Panc1 (cell line): ENCODE measurements around the gene NECTIN4. TPM values are rescaled to one million over a fixed set of nuclear protein-coding genes. Genes with fewer than 3 reads are reported as not detected.

ENCODE experiments used
- ATAC-seq: fragments of 200-7000 bp; cut with Tn5 transposase; 2 replicates; pipeline ENCODE4 v1.9.1; 2020; ENCODE audit warnings: mild to moderate bottlenecking, moderate library complexity
- BruUV-seq: library from RNA; stranded (reverse); fragments of 400-500 nt; replicated peaks from 2 replicates; lab custom pipeline; 2021; lab: Mats Ljungman, UMichigan
- CTCF ChIA-PET: fragments of 300-600 bp; sonication (Branson Sonifier 250); formaldehyde crosslinking; loops from one replicate; lab custom pipeline; 2022; ENCODE audit warnings: antibody characterized with exemption; lab: Charles Lee
- POLR2A ChIA-PET: fragments of 300-600 bp; sonication (Branson Sonifier 250); formaldehyde crosslinking; loops from one replicate; lab custom pipeline; 2022; ENCODE audit warnings: antibody characterized with exemption; lab: Charles Lee
- DNase-seq: peaks from one replicate; pipeline ENCODE4 v3.0.0-alpha.2; 2010; ENCODE audit warnings: low read depth, low spot score
- H3K27ac ChIP-seq: 2 replicates; pipeline ENCODE4 v1.5.1; 2011; ENCODE audit warnings: mild to moderate bottlenecking, low read length, inconsistent platforms
- H3K27me3 ChIP-seq: fragments of 200-500 bp; sonication (Bioruptor generic); 2 replicates; pipeline ENCODE4 v1.6.0; 2014; ENCODE audit warnings: low read length, inconsistent platforms; ENCODE audit not compliant: control insufficient read depth, insufficient read depth
- H3K36me3 ChIP-seq: fragments of 200-500 bp; sonication (Bioruptor generic); 2 replicates; pipeline ENCODE4 v1.5.1; 2014; ENCODE audit warnings: inconsistent platforms, mild to moderate bottlenecking, low read length, moderate library complexity; ENCODE audit not compliant: control insufficient read depth, insufficient read depth
- H3K4me1 ChIP-seq: 2 replicates; pipeline ENCODE4 v1.5.1; 2011; ENCODE audit warnings: inconsistent platforms, mild to moderate bottlenecking, low read length, moderate library complexity; ENCODE audit not compliant: control insufficient read depth, insufficient read depth
- H3K4me3 ChIP-seq, 2 experiments: 2 replicates each; pipeline ENCODE4 v1.5.1; 2011 to 2012; ENCODE audit warnings: low read depth in 2 of 2, low read length in 2 of 2, mild to moderate bottlenecking in 2 of 2, inconsistent platforms in 1 of 2, moderate library complexity in 1 of 2
- H3K9me3 ChIP-seq: fragments of 200-500 bp; sonication (Bioruptor generic); 2 replicates; pipeline ENCODE4 v1.5.1; 2014; ENCODE audit warnings: low read depth, mild to moderate bottlenecking, inconsistent platforms, low read length, moderate library complexity; ENCODE audit not compliant: control insufficient read depth, insufficient read depth
- POLR2AphosphoS5 ChIP-seq: IDR thresholded peaks from 2 replicates; pipeline ENCODE4 v1.6.1; 2012; ENCODE audit warnings: mild to moderate bottlenecking, low read depth, low read length, moderate library complexity
- REST ChIP-seq, 2 experiments: IDR thresholded peaks; 2 replicates each; pipeline ENCODE4 v1.6.1; 2011 to 2012; ENCODE audit warnings: low read depth in 2 of 2, control low read depth in 1 of 2, low read length in 1 of 2, mild to moderate bottlenecking in 1 of 2, moderate library complexity in 1 of 2; ENCODE audit not compliant: insufficient read depth in 1 of 2
- SIN3A ChIP-seq: IDR thresholded peaks from 2 replicates; pipeline ENCODE4 v1.6.1; 2012; ENCODE audit warnings: low read depth, mild to moderate bottlenecking, low read length, moderate library complexity, borderline replicate concordance; ENCODE audit not compliant: insufficient read depth
- TCF7L2 ChIP-seq: IDR thresholded peaks from 2 replicates; pipeline ENCODE4 v1.6.1; 2011; ENCODE audit warnings: mild to moderate bottlenecking, low read depth, low read length, inconsistent platforms
- in situ Hi-C: cut with HindIII; loops from 2 replicates; pipeline ENCODE4 v1.10.0; 2016; ENCODE audit warnings: low sequenced_read_pairs, low pct_unique_long_range_greater_than_20kb
- intact Hi-C: fragments of 100-400 bp; cut with micrococcal nuclease; formaldehyde crosslinking; loops from one replicate; pipeline ENCODE4 v1.10.0; 2022; ENCODE audit not compliant: unreplicated experiment
- total RNA-seq: library from RNA; stranded (reverse); gene quantifications from one replicate; pipeline ENCODE4 v1.2.1, GENCODE V29; 2021; ENCODE audit not compliant: unreplicated experiment
- TF ChIP-seq, protein P1 (sequence below): fragments of 450-650 bp; IDR thresholded peaks from 2 replicates; pipeline ENCODE4 v1.5.1; 2017; ENCODE audit warnings: mild to moderate bottlenecking

The NECTIN4 gene
- total RNA-seq, 1 experiment from 2014 or later, result not detected

DNA sequence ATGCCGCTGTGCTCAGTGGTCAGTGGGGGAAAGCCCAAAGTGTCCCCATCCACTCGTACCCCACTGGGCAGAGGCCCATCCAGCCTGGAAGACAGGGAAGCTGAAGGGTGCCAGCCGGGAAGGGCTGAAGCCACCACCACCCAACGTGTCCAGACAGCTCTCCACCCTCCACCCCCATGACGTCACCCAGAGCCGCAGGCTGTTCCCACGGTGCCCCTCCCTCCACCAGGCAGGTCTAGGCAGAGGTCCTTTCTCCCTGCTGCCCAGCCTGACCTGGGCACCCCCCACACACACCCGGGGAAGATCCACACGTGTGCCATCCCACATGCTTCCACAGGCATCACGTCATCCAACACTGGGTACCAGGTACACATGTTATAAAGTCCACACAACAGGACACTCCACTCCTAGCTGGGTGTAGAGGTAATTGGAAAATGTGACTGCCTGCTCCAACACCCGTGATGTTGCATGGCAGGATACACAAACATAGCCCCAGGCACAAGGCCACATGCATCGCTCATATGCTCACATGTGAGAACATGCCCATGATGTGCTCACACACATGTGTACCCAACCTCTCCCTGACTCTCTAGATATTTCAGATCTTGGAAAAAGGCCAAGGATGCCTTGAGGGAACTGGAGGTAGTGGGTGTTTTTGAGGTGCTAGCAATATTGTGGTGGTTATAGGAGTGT, 14.5 kb downstream of the NECTIN4 start:
- ATAC-seq (no peak), DNase-seq (no peak)
- ChIA-PET POLR2A (no interaction called here), CTCF (interaction anchor here (0.7 kb wide), 1 partner anchor 23 kb away, joined by 3 read pairs; no protein-coding TSS in a partner anchor)
- H3K4me1 ChIP-seq, result no peaks in the 10 kb centered on the region
- H3K4me3 ChIP-seq, result no peak overlapping the region
- in situ Hi-C loops, result no loop called here
- intact Hi-C loops, result no loop called here
- no peak overlapping the region for H3K27ac ChIP-seq
- no TSS peak for BruUV-seq
- no peaks in the 10 kb centered on the region for H3K9me3 ChIP-seq
- H3K27me3 ChIP-seq, result no peaks in the 10 kb centered on the region
- H3K36me3 ChIP-seq, result no peaks in the 10 kb centered on the region
- TF ChIP-seq, protein P1, sequence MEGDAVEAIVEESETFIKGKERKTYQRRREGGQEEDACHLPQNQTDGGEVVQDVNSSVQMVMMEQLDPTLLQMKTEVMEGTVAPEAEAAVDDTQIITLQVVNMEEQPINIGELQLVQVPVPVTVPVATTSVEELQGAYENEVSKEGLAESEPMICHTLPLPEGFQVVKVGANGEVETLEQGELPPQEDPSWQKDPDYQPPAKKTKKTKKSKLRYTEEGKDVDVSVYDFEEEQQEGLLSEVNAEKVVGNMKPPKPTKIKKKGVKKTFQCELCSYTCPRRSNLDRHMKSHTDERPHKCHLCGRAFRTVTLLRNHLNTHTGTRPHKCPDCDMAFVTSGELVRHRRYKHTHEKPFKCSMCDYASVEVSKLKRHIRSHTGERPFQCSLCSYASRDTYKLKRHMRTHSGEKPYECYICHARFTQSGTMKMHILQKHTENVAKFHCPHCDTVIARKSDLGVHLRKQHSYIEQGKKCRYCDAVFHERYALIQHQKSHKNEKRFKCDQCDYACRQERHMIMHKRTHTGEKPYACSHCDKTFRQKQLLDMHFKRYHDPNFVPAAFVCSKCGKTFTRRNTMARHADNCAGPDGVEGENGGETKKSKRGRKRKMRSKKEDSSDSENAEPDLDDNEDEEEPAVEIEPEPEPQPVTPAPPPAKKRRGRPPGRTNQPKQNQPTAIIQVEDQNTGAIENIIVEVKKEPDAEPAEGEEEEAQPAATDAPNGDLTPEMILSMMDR, result no peak
- TF ChIP-seq SIN3A (no peak), POLR2AphosphoS5 (no peak), REST (IDR thresholded peaks at IDR 0.05; ENCODE audit: insufficient read depth in 1 of 2, low read depth in 2 of 2, low read length in 1 of 2) (no peak), TCF7L2 (no peak)

DNA sequence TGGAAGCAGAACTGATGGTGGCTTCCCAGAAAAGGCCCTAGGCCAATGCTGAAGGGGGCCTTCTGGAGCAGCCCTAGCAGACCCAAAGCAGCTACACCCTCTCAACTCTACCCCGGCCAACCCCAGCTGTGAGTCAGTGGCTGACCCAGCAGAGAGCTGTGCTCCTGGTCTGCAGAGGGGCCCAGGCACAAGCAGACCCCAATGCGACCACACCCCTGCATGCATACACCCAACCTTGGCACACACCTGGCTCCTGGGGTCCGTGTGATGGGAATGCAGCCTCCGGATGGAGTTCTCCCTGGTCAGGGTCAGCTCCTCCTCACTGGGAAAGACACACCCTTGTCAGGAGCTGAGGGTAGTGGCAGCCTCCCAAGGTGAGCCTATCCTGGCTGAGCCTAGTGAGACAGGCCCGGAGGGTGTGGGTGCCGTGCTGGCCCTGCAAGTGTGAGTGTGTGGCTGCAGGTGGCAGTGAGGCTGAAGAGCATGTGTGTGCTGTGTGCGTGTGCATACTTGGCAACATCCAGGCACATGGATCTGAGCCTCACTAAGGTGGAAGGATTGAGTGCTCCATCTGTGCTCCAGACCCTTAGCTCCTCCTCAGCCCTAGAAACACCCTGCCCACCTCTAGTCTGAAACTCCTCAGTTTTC, 15.8 kb downstream of the NECTIN4 start:
- BruUV-seq, result no TSS peak
- Histone ChIP-seq H3K27me3 (no peaks in the 10 kb centered on the region), H3K4me3 (no peak overlapping the region), H3K36me3 (no peaks in the 10 kb centered on the region), H3K9me3 (no peaks in the 10 kb centered on the region), H3K4me1 (no peaks in the 10 kb centered on the region), H3K27ac (no peak overlapping the region)
- intact Hi-C loops, result no loop called here
- DNase-seq, result no peak
- CTCF ChIA-PET, result interaction anchor here (0.5 to 0.9 kb wide), 2 partner anchors 24 to 68 kb away, joined by 3 to 4 read pairs; no protein-coding TSS in a partner anchor
- TF ChIP-seq SIN3A (no peak), TCF7L2 (no peak), REST (IDR thresholded peaks at IDR 0.05; ENCODE audit: insufficient read depth in 1 of 2, low read depth in 2 of 2, low read length in 1 of 2) (no peak), POLR2AphosphoS5 (no peak)
- TF ChIP-seq, protein P1, result no peak
- in situ Hi-C loops, result no loop called here
- ATAC-seq, result peak; percentile 66; the same call in 1 of the 2 replicates
- POLR2A ChIA-PET, result interaction anchor here (0.5 kb wide), 1 partner anchor 52 kb away, joined by 8 read pairs; the partner anchor contains the start of gene F11R
